BE2C (cell line): Measurements from ENCODE around the gene GABARAPL1.

Experiments
- DNase-seq: peaks from one replicate; pipeline ENCODE4 v3.0.0-alpha.2; 2020
- H3K27me3 ChIP-seq: fragments of 250-450 bp; sonication (Bioruptor Pico); 2 replicates; pipeline ENCODE4 v1.5.1; 2020; ENCODE audit warnings: mild to moderate bottlenecking
- H3K36me3 ChIP-seq: fragments of 250-450 bp; sonication (Bioruptor Pico); 2 replicates; pipeline ENCODE4 v1.5.1; 2020; ENCODE audit warnings: mild to moderate bottlenecking
- H3K4me1 ChIP-seq: fragments of 250-450 bp; sonication (Bioruptor Pico); 2 replicates; pipeline ENCODE4 v1.5.1; 2020
- H3K4me3 ChIP-seq: 2 replicates; pipeline ENCODE4 v1.5.1; 2011; ENCODE audit warnings: low read depth, low read length
- H3K9me3 ChIP-seq: fragments of 250-450 bp; sonication (Bioruptor Pico); 2 replicates; pipeline ENCODE4 v1.5.1; 2020
- CTCF ChIP-seq: IDR thresholded peaks from 2 replicates; pipeline ENCODE4 v1.5.1; 2012; ENCODE audit warnings: mild to moderate bottlenecking, low read depth, low read length

The GABARAPL1 gene

GRCh38 chr12:10171973-10172728 is 40.5 kb upstream of the GABARAPL1 start, which contains the start of gene OLR1:
OLR1 (minus strand) TSS chr12:10172132; CDS start chr12:10172077, 55 bp downstream.
- Histone ChIP-seq H3K4me1 (no peaks in the 10 kb centered on the region), H3K9me3 (no peaks in the 10 kb centered on the region), H3K4me3 (no peak within 1 kb of the TSS), H3K27me3 (peaks cover 26% of the 10 kb centered on the region), H3K36me3 (no peaks in the 10 kb centered on the region)
- no peak for TF ChIP-seq CTCF
- no peak for DNase-seq

- H3K4me1 ChIP-seq = no peaks in the 10 kb centered on the region
- no peak overlapping the region for H3K4me3 ChIP-seq
- TF ChIP-seq CTCF = no peak
- DNase-seq = no peak
- no peaks in the 10 kb centered on the region for H3K9me3 ChIP-seq
- H3K27me3 ChIP-seq = peaks cover 18% of the 10 kb centered on the region
- H3K36me3 ChIP-seq = no peaks in the 10 kb centered on the region
Measured at GRCh38 chr12:10174986-10175614, 37.6 kb upstream of the GABARAPL1 start.

GRCh38 chr12:10175846-10176636 is 36.6 kb upstream of the GABARAPL1 start:
- no peak for TF ChIP-seq CTCF
- no peaks in the 10 kb centered on the region for H3K36me3 ChIP-seq
- no peaks in the 10 kb centered on the region for H3K4me1 ChIP-seq
- H3K27me3 ChIP-seq = peaks cover 18% of the 10 kb centered on the region
- H3K4me3 ChIP-seq = no peak overlapping the region
- no peak for DNase-seq
- H3K9me3 ChIP-seq = no peaks in the 10 kb centered on the region

- Histone ChIP-seq H3K36me3 (no peaks in the 10 kb centered on the region), H3K4me1 (no peaks in the 10 kb centered on the region), H3K27me3 (peaks cover 8% of the 10 kb centered on the region), H3K9me3 (no peaks in the 10 kb centered on the region), H3K4me3 (no peak within 1 kb of the TSS)
- no peak for TF ChIP-seq CTCF
- no peak for DNase-seq
Measured at GRCh38 chr12:10178821-10179220, 33.9 kb upstream of the GABARAPL1 start, which contains the start of gene TMEM52B. TMEM52B (plus strand) TSS chr12:10179032; CDS start chr12:10179575, 543 bp downstream.

- Histone ChIP-seq H3K4me3 (no peak overlapping the region), H3K9me3 (no peaks in the 10 kb centered on the region), H3K27me3 (peaks cover 8% of the 10 kb centered on the region), H3K4me1 (no peaks in the 10 kb centered on the region), H3K36me3 (no peaks in the 10 kb centered on the region)
- DNase-seq = no peak
- no peak for TF ChIP-seq CTCF
Measured at GRCh38 chr12:10179776-10180181, 32.9 kb upstream of the GABARAPL1 start.
